Lung (tissue), 12 donors: Measurements from ENCODE around the gene RNF166. TPM values are rescaled to one million over a fixed set of nuclear protein-coding genes. Genes with fewer than 3 reads are reported as not detected.

Experiments used
- ATAC-seq: fragments of 200-7000 bp; cut with Tn5 transposase; one replicate; pipeline ENCODE4 v1.9.1; 2020; ENCODE audit warnings: moderate number of reproducible peaks; ENCODE audit not compliant: insufficient read depth, low FRiP score
- DNase-seq, 3 donors: peaks; one replicate each; pipeline ENCODE4 v3.0.0-alpha.2; 2013 to 2017
- H3K27ac ChIP-seq, 2 donors: one replicate each; pipeline ENCODE4 v1.5.1; 2013; ENCODE audit warnings: mild to moderate bottlenecking in 2 of 2, moderate library complexity in 2 of 2, control low read depth in 1 of 2, inconsistent platforms in 1 of 2, low read depth in 1 of 2, low read length in 1 of 2
- H3K27me3 ChIP-seq, 3 donors: one replicate each; pipeline ENCODE4 v1.5.1; 2013; ENCODE audit warnings: low read length in 2 of 3; ENCODE audit not compliant: control insufficient read depth in 3 of 3, insufficient read depth in 3 of 3
- H3K36me3 ChIP-seq, 4 donors: one replicate each; pipeline ENCODE4 v1.5.1; 2013; ENCODE audit warnings: low read length in 4 of 4, mild to moderate bottlenecking in 1 of 4, moderate library complexity in 1 of 4; ENCODE audit not compliant: control insufficient read depth in 4 of 4, insufficient read depth in 4 of 4
- H3K4me1 ChIP-seq, 5 donors: one replicate each; pipeline ENCODE4 v1.5.1; 2013; ENCODE audit warnings: low read length in 5 of 5, mild to moderate bottlenecking in 2 of 5, moderate library complexity in 1 of 5; ENCODE audit not compliant: control insufficient read depth in 5 of 5, insufficient read depth in 5 of 5
- H3K4me3 ChIP-seq: one replicate; pipeline ENCODE4 v1.5.1; 2013; ENCODE audit warnings: mild to moderate bottlenecking, control low read depth, moderate library complexity
- H3K9ac ChIP-seq, 2 donors: one replicate each; pipeline ENCODE4 v1.5.1; 2013; ENCODE audit warnings: low read length in 2 of 2, control low read depth in 1 of 2; ENCODE audit not compliant: insufficient read depth in 1 of 2
- H3K9me3 ChIP-seq, 4 donors: one replicate each; pipeline ENCODE4 v1.5.1; 2013; ENCODE audit warnings: low read length in 3 of 4, mild to moderate bottlenecking in 1 of 4, moderate library complexity in 1 of 4; ENCODE audit not compliant: control insufficient read depth in 4 of 4, insufficient read depth in 3 of 4
- CTCF ChIP-seq: IDR thresholded peaks from 2 replicates; pipeline ENCODE4 v1.5.1; 2012; ENCODE audit warnings: mild to moderate bottlenecking; ENCODE audit errors: control extremely low read depth, extremely low read depth
- WGBS, 2 donors: extraction: QIAGEN DNeasy Blood & Tissue Kit; methylation state at CpG; one replicate each; pipeline ENCODE4 v1.1.7; 2013; 5-methylcytosine and 5-hydroxymethylcytosine counted together
- polyA plus RNA-seq, 2 donors: library from polyadenylated mRNA; stranded (reverse); fragments of 200-250 nt; gene quantifications; one replicate each; pipeline ENCODE4 v1.2.1, GENCODE V29; 2013
- total RNA-seq, 2 donors: library from RNA; depleted of rRNA in 1 of 2; stranded (reverse); fragments of >200 nt in 1 of 2; gene quantifications; one replicate each; pipeline ENCODE4 v1.2.1, GENCODE V29; 2014 to 2021
- donor health status: control.
- donor health status: control.
- donor health status: Bipolar disorder and iron deficiency.
- donor health status: healthy.
- donor health status: DM: yes; HTN: yes; CAD: no.

RNF166 gene
- total and polyA plus RNA-seq, 4 donors, result 15.2 to 51.6 (median 44.1) TPM

GRCh38 chr16:88732172-88732960 is 26.2 kb upstream of the RNF166 start:
- DNase-seq (no peak), ATAC-seq (no peak)
- no peak overlapping the region for H3K27ac ChIP-seq
- H3K9me3 ChIP-seq, result no peaks in the 10 kb centered on the region
- peaks cover 0 to 75% (median 18%) of the 10 kb centered on the region in 4 donors for H3K36me3 ChIP-seq
- WGBS, 2 donors, result 83 to 89% methylated on average over 30 of the region's 30 CpGs
- H3K27me3 ChIP-seq, result no peaks in the 10 kb centered on the region
- no peak for TF ChIP-seq CTCF
- no peak overlapping the region for H3K9ac ChIP-seq
- no peaks in the 10 kb centered on the region for H3K4me1 ChIP-seq
- no peak overlapping the region for H3K4me3 ChIP-seq

- H3K4me3 ChIP-seq, result no peak overlapping the region
- H3K27me3 ChIP-seq, result no peaks in the 10 kb centered on the region
- ATAC-seq (no peak), DNase-seq (no peak)
- H3K9me3 ChIP-seq, result no peaks in the 10 kb centered on the region
- TF ChIP-seq CTCF, result no peak
- no peak overlapping the region for H3K9ac ChIP-seq
- peaks cover 0 to 80% (median 21%) of the 10 kb centered on the region in 4 donors for H3K36me3 ChIP-seq
- no peaks in the 10 kb centered on the region for H3K4me1 ChIP-seq
- no peak overlapping the region for H3K27ac ChIP-seq
- WGBS, 2 donors, result 79 to 85% methylated on average over 15 of the region's 15 CpGs
Measured at GRCh38 chr16:88731699-88732098, 25.5 kb upstream of the RNF166 start.

- no peak for TF ChIP-seq CTCF
- ATAC-seq, result no peak
Measured at GRCh38 chr16:88730632-88731607, 24.7 kb upstream of the RNF166 start.

More at GRCh38 chr16:88730632-88731607, 24.7 kb upstream of the RNF166 start:
- H3K27me3 ChIP-seq, result no peaks in the 10 kb centered on the region
- peak; percentile 34 to 53 (median 41) for DNase-seq
- no peaks in the 10 kb centered on the region for H3K9me3 ChIP-seq
- WGBS, 2 donors, result 87 to 90% methylated on average over 34 of the region's 34 CpGs
- H3K9ac ChIP-seq, result no peak overlapping the region
- H3K4me3 ChIP-seq, result no peak overlapping the region
- H3K36me3 ChIP-seq, result peaks cover 0 to 81% (median 21%) of the 10 kb centered on the region in 4 donors
- no peaks in the 10 kb centered on the region for H3K4me1 ChIP-seq
- no peak overlapping the region for H3K27ac ChIP-seq
